ENCODE results near the gene CRB2.

DNA sequence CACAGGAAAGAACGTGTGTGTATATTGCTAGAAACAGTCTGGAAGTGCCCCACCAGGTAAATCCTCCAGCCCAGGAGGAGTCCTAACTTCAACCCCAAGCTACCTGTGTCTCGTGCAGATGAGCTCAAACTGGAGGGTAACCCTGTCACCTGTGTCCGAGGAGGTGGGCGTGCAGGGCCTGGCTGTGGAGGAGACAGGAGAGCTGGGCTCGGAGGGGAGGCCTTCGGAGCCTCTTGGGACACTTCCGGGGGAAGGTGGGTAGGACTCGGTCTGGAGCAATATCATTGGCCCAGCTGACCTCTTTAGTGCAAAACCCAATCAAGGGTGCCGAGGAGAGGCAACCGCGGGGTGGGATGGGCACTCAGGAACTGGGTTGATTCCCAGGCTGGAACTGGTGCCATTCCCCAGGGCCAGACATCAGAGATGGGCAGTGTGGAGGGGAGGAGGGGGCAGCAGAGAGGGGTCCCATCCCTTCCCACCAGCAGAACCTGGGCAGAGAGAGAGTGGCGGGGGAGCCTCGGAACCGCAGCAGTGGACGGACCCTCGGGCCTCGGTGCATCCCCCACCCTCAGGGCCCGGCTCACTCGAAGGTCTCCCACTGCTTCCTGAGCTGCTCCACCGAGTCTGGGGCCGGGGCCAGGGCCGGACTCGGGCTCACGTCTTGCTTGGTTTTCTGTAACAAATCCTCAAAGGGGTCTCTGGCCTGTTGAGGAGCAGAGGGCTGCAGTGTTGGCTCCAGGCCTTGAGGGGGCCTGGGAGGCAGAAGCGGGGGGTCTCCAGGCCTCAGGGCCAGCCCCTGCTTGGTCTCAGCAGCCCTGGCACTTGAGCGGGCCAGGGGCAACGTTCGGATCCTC, 25.1 kb downstream of the CRB2 start:
- TF ChIP-seq CTCF (conservative IDR thresholded peaks at IDR 0.05 in 1 of 2, IDR thresholded peaks at IDR 0.05 in 1 of 2; ENCODE audit: low read depth in 1 of 2, low read length in 2 of 2) (no peak), EZH2 (IDR thresholded peaks at IDR 0.05; ENCODE audit: low read length, missing control alignments) (no peak)

All from fibroblast of lung (primary cell).